ENCODE data around the gene VMO1.

VMO1 gene

GRCh38 chr17:4785311-4786105 is 656 bp downstream of the VMO1 start:
- Histone ChIP-seq H3K4me3 (ENCODE audit: low read length) (no peak overlapping the region), H3F3A (ENCODE audit: control insufficient read depth, insufficient read depth) (peaks cover 4% of the 10 kb centered on the region; the same call in 1 of the 2 replicates), H3K9me3 (ENCODE audit: control insufficient read depth, insufficient read depth, low read length) (no peaks in the 10 kb centered on the region), H3K4me1 (ENCODE audit: control insufficient read depth, low read length) (peaks cover 12% of the 10 kb centered on the region), H3K4me2 (ENCODE audit: low read length) (no peak overlapping the region), H3K27me3 (ENCODE audit: control insufficient read depth, low read length) (peaks cover 12% of the 10 kb centered on the region), H3K27ac (ENCODE audit: low read depth, low read length) (no peak overlapping the region), H4K20me1 (ENCODE audit: control insufficient read depth, insufficient read depth, low read depth, low read length) (no peaks in the 10 kb centered on the region), H3K36me3 (ENCODE audit: control insufficient read depth, low read length) (no peaks in the 10 kb centered on the region), H3K79me2 (ENCODE audit: control insufficient read depth, low read length) (no peaks in the 10 kb centered on the region), H3K9me2 (replicated peaks; ENCODE audit: control insufficient read depth, low read length) (no peaks in the 10 kb centered on the region)
- TF ChIP-seq CTCF (IDR thresholded peaks at IDR 0.05; ENCODE audit: low read depth, low read length, poor library complexity, severe bottlenecking), result no peak
- TF ChIP-seq EZH2phosphoT487 (IDR thresholded peaks at IDR 0.05; ENCODE audit: borderline replicate concordance, low read length), result no peak

GRCh38 chr17:4782652-4783051 is 3.5 kb downstream of the VMO1 start:
- Histone ChIP-seq H3K4me3 (ENCODE audit: low read length) (no peak overlapping the region), H3K36me3 (ENCODE audit: control insufficient read depth, low read length) (no peaks in the 10 kb centered on the region), H3K27ac (ENCODE audit: low read depth, low read length) (no peak overlapping the region), H3K9me3 (ENCODE audit: control insufficient read depth, insufficient read depth, low read length) (no peaks in the 10 kb centered on the region), H3K4me2 (ENCODE audit: low read length) (no peak overlapping the region), H3K79me2 (ENCODE audit: control insufficient read depth, low read length) (no peaks in the 10 kb centered on the region), H3K27me3 (ENCODE audit: control insufficient read depth, low read length) (peaks cover 12% of the 10 kb centered on the region), H4K20me1 (ENCODE audit: control insufficient read depth, insufficient read depth, low read depth, low read length) (no peaks in the 10 kb centered on the region), H3K4me1 (ENCODE audit: control insufficient read depth, low read length) (no peaks in the 10 kb centered on the region), H3K9me2 (replicated peaks; ENCODE audit: control insufficient read depth, low read length) (no peaks in the 10 kb centered on the region), H3F3A (ENCODE audit: control insufficient read depth, insufficient read depth) (peaks cover 4% of the 10 kb centered on the region; the same call in 1 of the 2 replicates)
- TF ChIP-seq CTCF (IDR thresholded peaks at IDR 0.05; ENCODE audit: low read depth, low read length, poor library complexity, severe bottlenecking), result no peak
- no peak for TF ChIP-seq EZH2phosphoT487 (IDR thresholded peaks at IDR 0.05; ENCODE audit: borderline replicate concordance, low read length)

GRCh38 chr17:4780325-4780955 is 5.7 kb downstream of the VMO1 start:
- TF ChIP-seq EZH2phosphoT487 (IDR thresholded peaks at IDR 0.05; ENCODE audit: borderline replicate concordance, low read length) (no peak), CTCF (IDR thresholded peaks at IDR 0.05; ENCODE audit: low read depth, low read length, poor library complexity, severe bottlenecking) (no peak)
- Histone ChIP-seq H3K27me3 (ENCODE audit: control insufficient read depth, low read length) (no peaks in the 10 kb centered on the region), H3K4me2 (ENCODE audit: low read length) (no peak overlapping the region), H3K79me2 (ENCODE audit: control insufficient read depth, low read length) (no peaks in the 10 kb centered on the region), H3K36me3 (ENCODE audit: control insufficient read depth, low read length) (no peaks in the 10 kb centered on the region), H3K9me3 (ENCODE audit: control insufficient read depth, insufficient read depth, low read length) (no peaks in the 10 kb centered on the region), H3K4me1 (ENCODE audit: control insufficient read depth, low read length) (no peaks in the 10 kb centered on the region), H3K4me3 (ENCODE audit: low read length) (no peak overlapping the region), H3K9me2 (replicated peaks; ENCODE audit: control insufficient read depth, low read length) (no peaks in the 10 kb centered on the region), H4K20me1 (ENCODE audit: control insufficient read depth, insufficient read depth, low read depth, low read length) (no peaks in the 10 kb centered on the region), H3F3A (ENCODE audit: control insufficient read depth, insufficient read depth) (no peaks in the 10 kb centered on the region), H3K27ac (ENCODE audit: low read depth, low read length) (no peak overlapping the region)
